ENCODE data around the gene ALX3. TPM values are rescaled to one million over a fixed set of nuclear protein-coding genes. Genes with fewer than 3 reads are reported as not detected.

The ALX3 gene
- total RNA-seq, 1 experiment from 2014 or later, result not detected

GRCh38 chr1:110067479-110067892, 3.0 kb downstream of the ALX3 start:
- Histone ChIP-seq H3K4me1 (replicated peaks) (no peaks in the 10 kb centered on the region), H3K27ac (no peak overlapping the region), H3K4me3 (no peak overlapping the region), H3K27me3 (replicated peaks) (peaks cover 4% of the 10 kb centered on the region; the same call in 1 of the 2 replicates), H3K9me3 (replicated peaks) (no peaks in the 10 kb centered on the region; the same call in 1 of the 2 replicates), H3K36me3 (no peaks in the 10 kb centered on the region)
- no peak for DNase-seq (ENCODE audit: low read depth in 1 of 2, low spot score in 2 of 2)

- H3K9me3 ChIP-seq (replicated peaks), result no peaks in the 10 kb centered on the region; the same call in 1 of the 2 replicates
- no peak overlapping the region for H3K27ac ChIP-seq
- H3K27me3 ChIP-seq (replicated peaks), result no peaks in the 10 kb centered on the region
- no peaks in the 10 kb centered on the region for H3K4me1 ChIP-seq (replicated peaks)
- no peak overlapping the region for H3K4me3 ChIP-seq
- no peak for DNase-seq (ENCODE audit: low read depth in 1 of 2, low spot score in 2 of 2)
- no peaks in the 10 kb centered on the region for H3K36me3 ChIP-seq
Observed at GRCh38 chr1:110065841-110066240, 4.6 kb downstream of the ALX3 start.

- Histone ChIP-seq H3K27ac (no peak overlapping the region), H3K27me3 (replicated peaks) (no peaks in the 10 kb centered on the region), H3K36me3 (peaks cover 5% of the 10 kb centered on the region), H3K9me3 (replicated peaks) (no peaks in the 10 kb centered on the region; the same call in 1 of the 2 replicates), H3K4me3 (no peak overlapping the region), H3K4me1 (replicated peaks) (no peaks in the 10 kb centered on the region)
- no peak for DNase-seq (ENCODE audit: low read depth in 1 of 2, low spot score in 2 of 2)
Observed at GRCh38 chr1:110064576-110065337, 5.7 kb downstream of the ALX3 start.

GRCh38 chr1:110063781-110064180, 6.7 kb downstream of the ALX3 start:
- Histone ChIP-seq H3K9me3 (replicated peaks) (no peaks in the 10 kb centered on the region; the same call in 1 of the 2 replicates), H3K27me3 (replicated peaks) (no peaks in the 10 kb centered on the region), H3K4me3 (no peak overlapping the region), H3K4me1 (replicated peaks) (no peaks in the 10 kb centered on the region), H3K27ac (no peak overlapping the region), H3K36me3 (peaks cover 5% of the 10 kb centered on the region)
- DNase-seq (ENCODE audit: low read depth in 1 of 2, low spot score in 2 of 2), result no peak

- no peaks in the 10 kb centered on the region for H3K27me3 ChIP-seq (replicated peaks)
- no peaks in the 10 kb centered on the region for H3K4me1 ChIP-seq (replicated peaks)
- H3K4me3 ChIP-seq, result no peak overlapping the region
- no peaks in the 10 kb centered on the region for H3K9me3 ChIP-seq (replicated peaks)
- H3K27ac ChIP-seq, result no peak overlapping the region
- DNase-seq (ENCODE audit: low read depth in 1 of 2, low spot score in 2 of 2), result no peak
- peaks cover 12% of the 10 kb centered on the region for H3K36me3 ChIP-seq
Observed at GRCh38 chr1:110062612-110063011, 7.9 kb downstream of the ALX3 start.

GRCh38 chr1:110061341-110061740, 9.1 kb downstream of the ALX3 start:
- Histone ChIP-seq H3K4me3 (no peak overlapping the region), H3K9me3 (replicated peaks) (no peaks in the 10 kb centered on the region), H3K27me3 (replicated peaks) (no peaks in the 10 kb centered on the region), H3K4me1 (replicated peaks) (no peaks in the 10 kb centered on the region), H3K27ac (no peak overlapping the region), H3K36me3 (peaks cover 24% of the 10 kb centered on the region)
- no peak for DNase-seq (ENCODE audit: low read depth in 1 of 2, low spot score in 2 of 2)

GRCh38 chr1:110060662-110061060, 9.8 kb downstream of the ALX3 start:
- H3K36me3 ChIP-seq, result peaks cover 31% of the 10 kb centered on the region
- DNase-seq (ENCODE audit: low read depth in 1 of 2, low spot score in 2 of 2), result no peak
- no peaks in the 10 kb centered on the region for H3K9me3 ChIP-seq (replicated peaks)
- H3K27ac ChIP-seq, result no peak overlapping the region
- H3K27me3 ChIP-seq (replicated peaks), result no peaks in the 10 kb centered on the region
- no peak overlapping the region for H3K4me3 ChIP-seq
- no peaks in the 10 kb centered on the region for H3K4me1 ChIP-seq (replicated peaks)

- H3K36me3 ChIP-seq, result peaks cover 36% of the 10 kb centered on the region
- no peaks in the 10 kb centered on the region for H3K4me1 ChIP-seq (replicated peaks)
- no peaks in the 10 kb centered on the region for H3K9me3 ChIP-seq (replicated peaks)
- H3K4me3 ChIP-seq, result no peak overlapping the region
- H3K27me3 ChIP-seq (replicated peaks), result no peaks in the 10 kb centered on the region
- DNase-seq (ENCODE audit: low read depth in 1 of 2, low spot score in 2 of 2), result peak; percentile 24 to 66
- no peak overlapping the region for H3K27ac ChIP-seq
Observed at GRCh38 chr1:110060034-110060661, 10.3 kb downstream of the ALX3 start.

- Histone ChIP-seq H3K9me3 (replicated peaks) (no peaks in the 10 kb centered on the region), H3K27ac (no peak overlapping the region), H3K27me3 (replicated peaks) (no peaks in the 10 kb centered on the region), H3K4me3 (no peak overlapping the region), H3K36me3 (peaks cover 45% of the 10 kb centered on the region), H3K4me1 (replicated peaks) (no peaks in the 10 kb centered on the region)
- no peak for DNase-seq (ENCODE audit: low read depth in 1 of 2, low spot score in 2 of 2)
Observed at GRCh38 chr1:110059133-110059863, 11.2 kb downstream of the ALX3 start.

GRCh38 chr1:110058591-110058990, 11.9 kb downstream of the ALX3 start:
- H3K4me1 ChIP-seq (replicated peaks), result no peaks in the 10 kb centered on the region
- no peaks in the 10 kb centered on the region for H3K9me3 ChIP-seq (replicated peaks)
- no peak overlapping the region for H3K4me3 ChIP-seq
- peaks cover 52% of the 10 kb centered on the region for H3K36me3 ChIP-seq
- no peak overlapping the region for H3K27ac ChIP-seq
- no peak for DNase-seq (ENCODE audit: low read depth in 1 of 2, low spot score in 2 of 2)
- no peaks in the 10 kb centered on the region for H3K27me3 ChIP-seq (replicated peaks)

- Histone ChIP-seq H3K27ac (no peak overlapping the region), H3K4me3 (no peak overlapping the region), H3K27me3 (replicated peaks) (no peaks in the 10 kb centered on the region), H3K9me3 (replicated peaks) (no peaks in the 10 kb centered on the region), H3K36me3 (peaks cover 57% of the 10 kb centered on the region), H3K4me1 (replicated peaks) (no peaks in the 10 kb centered on the region)
- DNase-seq (ENCODE audit: low read depth in 1 of 2, low spot score in 2 of 2), result no peak
Observed at GRCh38 chr1:110057963-110058518, 12.4 kb downstream of the ALX3 start.

- H3K4me3 ChIP-seq, result no peak overlapping the region
- no peaks in the 10 kb centered on the region for H3K9me3 ChIP-seq (replicated peaks)
- H3K36me3 ChIP-seq, result peaks cover 70% of the 10 kb centered on the region
- H3K27me3 ChIP-seq (replicated peaks), result no peaks in the 10 kb centered on the region
- no peaks in the 10 kb centered on the region for H3K4me1 ChIP-seq (replicated peaks)
- no peak for DNase-seq (ENCODE audit: low read depth in 1 of 2, low spot score in 2 of 2)
- H3K27ac ChIP-seq, result no peak overlapping the region
Observed at GRCh38 chr1:110056776-110057175, 13.7 kb downstream of the ALX3 start.

- DNase-seq (ENCODE audit: low read depth in 1 of 2, low spot score in 2 of 2), result no peak
- Histone ChIP-seq H3K4me1 (replicated peaks) (no peaks in the 10 kb centered on the region), H3K36me3 (peaks cover 75% of the 10 kb centered on the region), H3K9me3 (replicated peaks) (no peaks in the 10 kb centered on the region), H3K27ac (no peak overlapping the region), H3K4me3 (no peak overlapping the region), H3K27me3 (replicated peaks) (no peaks in the 10 kb centered on the region)
Observed at GRCh38 chr1:110056285-110056683, 14.2 kb downstream of the ALX3 start.

Measured in SJSA1 (cell line).